ENCODE measurements around the gene CAPS2.
A peak's percentile ranks its signal among the peaks of the same experiment; 100 is the strongest.

The CAPS2 gene

DNA sequence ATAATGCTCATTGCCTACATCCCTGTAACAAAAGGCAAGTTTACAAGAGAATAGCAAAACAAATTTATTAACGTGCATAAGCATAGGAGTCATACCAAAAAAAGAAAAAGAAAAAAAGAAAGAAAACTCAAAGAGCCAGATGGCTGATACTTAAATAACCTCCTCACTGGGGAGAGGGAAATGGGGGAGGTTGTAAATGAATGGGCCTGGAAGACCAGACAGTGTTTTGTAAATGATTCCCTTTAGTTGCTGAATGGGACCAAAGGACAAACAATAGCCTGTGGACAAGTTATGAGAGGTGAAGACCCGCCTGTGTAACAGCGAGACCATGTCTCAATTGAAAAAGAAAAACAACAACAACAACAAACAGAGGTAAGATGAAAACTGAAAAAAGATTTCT is 35.3 kb downstream of the CAPS2 start:
- Histone ChIP-seq H2AK5ac (ENCODE audit: low read length) (no peak overlapping the region), H3K4me2 (ENCODE audit: low read length) (no peak overlapping the region), H3K23ac (ENCODE audit: low read length) (no peak overlapping the region), H3K14ac (ENCODE audit: low read length) (no peak overlapping the region), H4K91ac (ENCODE audit: low read depth, low read length) (no peak overlapping the region), H3K36me3 (ENCODE audit: control insufficient read depth in 1 of 2, insufficient read depth in 2 of 2, low read length in 2 of 2) (no peaks in the 10 kb centered on the region), H4K8ac (ENCODE audit: low read depth, low read length) (no peak overlapping the region), H2BK5ac (ENCODE audit: low read depth, low read length, poor library complexity) (no peak overlapping the region), H3K4me1 (ENCODE audit: control insufficient read depth in 1 of 2, insufficient read depth in 2 of 2, low read length in 2 of 2) (no peaks in the 10 kb centered on the region), H3K9me3 (ENCODE audit: insufficient read depth, low read depth, low read length) (peaks cover 2% of the 10 kb centered on the region), H3K79me1 (ENCODE audit: low read length) (no peaks in the 10 kb centered on the region), H4K12ac (ENCODE audit: low read depth, low read length) (no peak overlapping the region), H2BK12ac (ENCODE audit: low read length) (no peak overlapping the region), H3K4me3 (ENCODE audit: low read depth, low read length) (no peak overlapping the region), H3K79me2 (ENCODE audit: control insufficient read depth, insufficient read depth, low read length, poor library complexity) (no peaks in the 10 kb centered on the region), H3K27me3 (ENCODE audit: insufficient read depth, low read length) (no peaks in the 10 kb centered on the region), H2AFZ (ENCODE audit: insufficient read depth, low read length, poor library complexity) (no peak overlapping the region), H3K27ac (ENCODE audit: low read depth, low read length) (no peak overlapping the region), H3K4ac (ENCODE audit: low read depth, low read length) (no peak overlapping the region), H3K9ac (ENCODE audit: low read length) (no peak overlapping the region), H2BK120ac (ENCODE audit: insufficient read depth, low read length, poor library complexity) (no peak overlapping the region), H3K18ac (ENCODE audit: low read length) (no peak overlapping the region)
- DNase-seq = no peak
- WGBS (ENCODE audit: extremely low coverage, insufficient coverage, insufficient read length) = no CpG with 5 or more reads among the region's 3 CpGs

DNA sequence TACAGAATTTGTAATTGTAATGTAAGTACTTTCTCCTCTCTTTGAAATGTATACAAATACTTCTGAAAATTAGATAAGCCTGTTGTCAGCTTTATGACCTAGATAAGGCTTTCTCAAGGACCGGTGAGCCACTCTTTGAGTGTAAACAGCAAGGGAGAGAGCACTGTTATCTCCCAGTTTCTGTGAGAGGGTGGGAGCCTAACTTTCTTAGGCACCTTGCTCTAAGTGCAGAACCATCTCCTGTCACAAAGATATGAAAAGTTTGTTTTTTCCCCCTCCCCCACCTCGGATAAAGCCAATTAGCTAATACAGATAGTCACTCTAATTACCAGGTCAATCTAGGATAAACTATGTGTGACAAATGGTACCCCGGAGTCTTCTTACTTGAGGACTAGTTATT is 35.8 kb downstream of the CAPS2 start:
- Histone ChIP-seq H4K91ac (ENCODE audit: low read depth, low read length) (no peak overlapping the region), H3K9me3 (ENCODE audit: insufficient read depth, low read depth, low read length) (peaks cover 2% of the 10 kb centered on the region), H2AFZ (ENCODE audit: insufficient read depth, low read length, poor library complexity) (no peak overlapping the region), H2BK120ac (ENCODE audit: insufficient read depth, low read length, poor library complexity) (no peak overlapping the region), H3K79me2 (ENCODE audit: control insufficient read depth, insufficient read depth, low read length, poor library complexity) (no peaks in the 10 kb centered on the region), H3K14ac (ENCODE audit: low read length) (no peak overlapping the region), H4K8ac (ENCODE audit: low read depth, low read length) (no peak overlapping the region), H3K4me1 (ENCODE audit: control insufficient read depth in 1 of 2, insufficient read depth in 2 of 2, low read length in 2 of 2) (no peaks in the 10 kb centered on the region), H3K36me3 (ENCODE audit: control insufficient read depth in 1 of 2, insufficient read depth in 2 of 2, low read length in 2 of 2) (no peaks in the 10 kb centered on the region), H3K18ac (ENCODE audit: low read length) (no peak overlapping the region), H2AK5ac (ENCODE audit: low read length) (no peak overlapping the region), H2BK5ac (ENCODE audit: low read depth, low read length, poor library complexity) (no peak overlapping the region), H2BK12ac (ENCODE audit: low read length) (no peak overlapping the region), H3K23ac (ENCODE audit: low read length) (no peak overlapping the region), H3K4me2 (ENCODE audit: low read length) (no peak overlapping the region), H3K27ac (ENCODE audit: low read depth, low read length) (no peak overlapping the region), H4K12ac (ENCODE audit: low read depth, low read length) (no peak overlapping the region), H3K4ac (ENCODE audit: low read depth, low read length) (no peak overlapping the region), H3K9ac (ENCODE audit: low read length) (no peak overlapping the region), H3K4me3 (ENCODE audit: low read depth, low read length) (no peak overlapping the region), H3K79me1 (ENCODE audit: low read length) (no peaks in the 10 kb centered on the region), H3K27me3 (ENCODE audit: insufficient read depth, low read length) (no peaks in the 10 kb centered on the region)
- DNase-seq = no peak
- WGBS (ENCODE audit: extremely low coverage, insufficient coverage, insufficient read length) = no CpG with 5 or more reads among the region's 3 CpGs

DNA sequence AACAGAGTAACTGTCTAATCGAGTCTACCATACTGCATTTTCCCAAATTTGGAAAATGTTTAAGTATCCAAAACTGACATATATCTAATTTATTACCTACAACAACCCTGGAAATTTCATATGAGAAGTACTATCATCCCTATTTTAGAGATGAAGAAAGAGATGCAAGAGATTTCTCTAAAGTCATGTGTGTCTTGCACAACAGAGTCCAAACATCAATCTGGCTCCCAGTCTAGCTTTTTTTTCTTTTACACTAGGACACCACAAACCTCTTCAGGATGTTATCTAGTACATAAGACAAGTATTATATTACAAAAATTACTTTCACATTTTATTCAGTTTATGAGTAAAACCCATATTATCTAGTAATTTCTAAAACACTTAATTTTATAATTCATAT is 39.1 kb downstream of the CAPS2 start:
- no peak for DNase-seq
- no peaks in the 10 kb centered on the region for H3K79me2 ChIP-seq (ENCODE audit: control insufficient read depth, insufficient read depth, low read length, poor library complexity)
- no peaks in the 10 kb centered on the region for H3K27me3 ChIP-seq (ENCODE audit: insufficient read depth, low read length)
- no peaks in the 10 kb centered on the region for H3K79me1 ChIP-seq (ENCODE audit: low read length)
- H3K36me3 ChIP-seq (ENCODE audit: control insufficient read depth in 1 of 2, insufficient read depth in 2 of 2, low read length in 2 of 2) = no peaks in the 10 kb centered on the region
- no peak overlapping the region for H2AFZ ChIP-seq (ENCODE audit: insufficient read depth, low read length, poor library complexity)
- no CpG with 5 or more reads among the region's 1 CpG for WGBS (ENCODE audit: extremely low coverage, insufficient coverage, insufficient read length)
- H3K18ac ChIP-seq (ENCODE audit: low read length) = no peak overlapping the region
- no peak overlapping the region for H4K8ac ChIP-seq (ENCODE audit: low read depth, low read length)
- peaks cover 2% of the 10 kb centered on the region for H3K9me3 ChIP-seq (ENCODE audit: insufficient read depth, low read depth, low read length)
- no peak overlapping the region for H3K27ac ChIP-seq (ENCODE audit: low read depth, low read length)
- H3K4ac ChIP-seq (ENCODE audit: low read depth, low read length) = no peak overlapping the region
- no peak overlapping the region for H2BK12ac ChIP-seq (ENCODE audit: low read length)
- H3K9ac ChIP-seq (ENCODE audit: low read length) = no peak overlapping the region
- H4K91ac ChIP-seq (ENCODE audit: low read depth, low read length) = no peak overlapping the region
- H2BK5ac ChIP-seq (ENCODE audit: low read depth, low read length, poor library complexity) = no peak overlapping the region
- no peak overlapping the region for H3K4me2 ChIP-seq (ENCODE audit: low read length)
- no peak overlapping the region for H2AK5ac ChIP-seq (ENCODE audit: low read length)
- H3K14ac ChIP-seq (ENCODE audit: low read length) = no peak overlapping the region
- H3K23ac ChIP-seq (ENCODE audit: low read length) = no peak overlapping the region
- H3K4me3 ChIP-seq (ENCODE audit: low read depth, low read length) = no peak overlapping the region
- no peaks in the 10 kb centered on the region for H3K4me1 ChIP-seq (ENCODE audit: control insufficient read depth in 1 of 2, insufficient read depth in 2 of 2, low read length in 2 of 2)
- no peak overlapping the region for H4K12ac ChIP-seq (ENCODE audit: low read depth, low read length)
- no peak overlapping the region for H2BK120ac ChIP-seq (ENCODE audit: insufficient read depth, low read length, poor library complexity)

- no peak overlapping the region for H3K9ac ChIP-seq (ENCODE audit: low read length)
- no peak overlapping the region for H2AFZ ChIP-seq (ENCODE audit: insufficient read depth, low read length, poor library complexity)
- no CpG with 5 or more reads among the region's 1 CpG for WGBS (ENCODE audit: extremely low coverage, insufficient coverage, insufficient read length)
- H3K23ac ChIP-seq (ENCODE audit: low read length) = no peak overlapping the region
- H3K79me1 ChIP-seq (ENCODE audit: low read length) = no peaks in the 10 kb centered on the region
- H3K4me3 ChIP-seq (ENCODE audit: low read depth, low read length) = no peak overlapping the region
- H3K79me2 ChIP-seq (ENCODE audit: control insufficient read depth, insufficient read depth, low read length, poor library complexity) = no peaks in the 10 kb centered on the region
- no peaks in the 10 kb centered on the region for H3K36me3 ChIP-seq (ENCODE audit: control insufficient read depth in 1 of 2, insufficient read depth in 2 of 2, low read length in 2 of 2)
- no peak overlapping the region for H2BK5ac ChIP-seq (ENCODE audit: low read depth, low read length, poor library complexity)
- no peak overlapping the region for H3K4me2 ChIP-seq (ENCODE audit: low read length)
- H2BK12ac ChIP-seq (ENCODE audit: low read length) = no peak overlapping the region
- peaks cover 2% of the 10 kb centered on the region for H3K9me3 ChIP-seq (ENCODE audit: insufficient read depth, low read depth, low read length)
- DNase-seq = peak in 1 of 2 donors; percentile 8
- no peak overlapping the region for H3K14ac ChIP-seq (ENCODE audit: low read length)
- H3K4ac ChIP-seq (ENCODE audit: low read depth, low read length) = no peak overlapping the region
- H4K12ac ChIP-seq (ENCODE audit: low read depth, low read length) = no peak overlapping the region
- no peak overlapping the region for H2AK5ac ChIP-seq (ENCODE audit: low read length)
- no peaks in the 10 kb centered on the region for H3K4me1 ChIP-seq (ENCODE audit: control insufficient read depth in 1 of 2, insufficient read depth in 2 of 2, low read length in 2 of 2)
- no peak overlapping the region for H3K18ac ChIP-seq (ENCODE audit: low read length)
- no peaks in the 10 kb centered on the region for H3K27me3 ChIP-seq (ENCODE audit: insufficient read depth, low read length)
- no peak overlapping the region for H4K91ac ChIP-seq (ENCODE audit: low read depth, low read length)
- H2BK120ac ChIP-seq (ENCODE audit: insufficient read depth, low read length, poor library complexity) = no peak overlapping the region
- H4K8ac ChIP-seq (ENCODE audit: low read depth, low read length) = no peak overlapping the region
- no peak overlapping the region for H3K27ac ChIP-seq (ENCODE audit: low read depth, low read length)
These were observed 40.4 kb downstream of the CAPS2 start for GRCh38 chr12:75289753-75290152.
